ENCODE data around the gene ADAT1. TPM values are rescaled to one million over a fixed set of nuclear protein-coding genes. Genes with fewer than 3 reads are reported as not detected.
A peak's percentile ranks its signal among the peaks of the same experiment; 100 is the strongest.

ADAT1 gene
- total and polyA plus RNA-seq, 2 of the 13 experiments (the other 11 are each of a cell fraction or from before 2014, with no cell fraction given): 18.4 to 40.8 TPM

GRCh38 chr16:75622761-75623605, at the start of gene ADAT1 (continued):
- peak; percentile 89 for TF ChIP-seq ZNF331 (CRISPR knock-in tag; IDR thresholded peaks at IDR 0.05)
- TF ChIP-seq HMG20B (CRISPR knock-in tag; conservative IDR thresholded peaks at IDR 0.05): 0 out of 2 replicates have a peak, but pooled peaks have one; percentile 27
- peak; percentile 75; the same call in 1 of the 2 replicates for TF ChIP-seq NR0B2 (CRISPR knock-in tag; IDR thresholded peaks at IDR 0.05)
- TF ChIP-seq MTF1 (CRISPR knock-in tag; IDR thresholded peaks at IDR 0.05): no peak
- no peak for TF ChIP-seq GFI1 (CRISPR knock-in tag; IDR thresholded peaks at IDR 0.05; ENCODE audit: borderline replicate concordance)
- peak; percentile 100 for TF ChIP-seq TGIF2 (CRISPR knock-in tag; IDR thresholded peaks at IDR 0.05)
- TF ChIP-seq ZNF598 (CRISPR knock-in tag; IDR thresholded peaks at IDR 0.05; ENCODE audit: borderline replicate concordance): peak; percentile 71; the same call in 1 of the 2 replicates
- TF ChIP-seq THAP11 (CRISPR knock-in tag; IDR thresholded peaks at IDR 0.05): peak; percentile 100
- 0 out of 2 replicates have a peak, but pooled peaks have one; percentile 27 for TF ChIP-seq SOX13 (IDR thresholded peaks at IDR 0.05)
- TF ChIP-seq SOX13 (CRISPR knock-in tag; conservative IDR thresholded peaks at IDR 0.05 in 1 of 2, IDR thresholded peaks at IDR 0.05 in 1 of 2): peak in 1 of 2 experiments; percentile 54; a peak in 2 of 4 replicates
- TF ChIP-seq ZNF883 (CRISPR knock-in tag; IDR thresholded peaks at IDR 0.05; ENCODE audit: not compliant biosample characterization): peak; percentile 74
- TF ChIP-seq MTERF4 (CRISPR knock-in tag; IDR thresholded peaks at IDR 0.05): peak; percentile 76
- no peak; the same call in 1 of the 2 replicates for TF ChIP-seq SAFB2 (CRISPR knock-in tag; IDR thresholded peaks at IDR 0.05; ENCODE audit: borderline replicate concordance, low read depth)
- TF ChIP-seq RXRB (CRISPR knock-in tag; IDR thresholded peaks at IDR 0.05; ENCODE audit: borderline replicate concordance): peak; percentile 69; the same call in 1 of the 2 replicates
- TF ChIP-seq ZNF746 (CRISPR knock-in tag; IDR thresholded peaks at IDR 0.05): peak; percentile 55
- TF ChIP-seq ATAD3A (CRISPR knock-in tag; IDR thresholded peaks at IDR 0.05): no peak
- peak; percentile 68 for TF ChIP-seq HDAC2 (CRISPR knock-in tag; IDR thresholded peaks at IDR 0.05)
- TF ChIP-seq SKIL (CRISPR knock-in tag; IDR thresholded peaks at IDR 0.05; ENCODE audit: borderline replicate concordance): no peak
- TF ChIP-seq HNRNPLL (IDR thresholded peaks at IDR 0.05; ENCODE audit: low read depth, low read length, poor library complexity, severe bottlenecking): peak; percentile 55
- peak; percentile 88 for TF ChIP-seq MNT (IDR thresholded peaks at IDR 0.05)
- no peak for TF ChIP-seq ZNF17 (CRISPR knock-in tag; IDR thresholded peaks at IDR 0.05)
- no peak for TF ChIP-seq ZNF251 (CRISPR knock-in tag; IDR thresholded peaks at IDR 0.05)
- TF ChIP-seq ZNF703 (CRISPR knock-in tag; IDR thresholded peaks at IDR 0.05; ENCODE audit: borderline replicate concordance): peak; percentile 30; the same call in 1 of the 2 replicates
- peak; percentile 56 for TF ChIP-seq SRSF1 (optimal IDR thresholded peaks at IDR 0.05; ENCODE audit: low read depth, low read length)
- TF ChIP-seq AHR (CRISPR knock-in tag; IDR thresholded peaks at IDR 0.05): 0 out of 2 replicates have a peak, but pooled peaks have one; percentile 49
